Sciatic nerve (tissue), 1 donor: ENCODE data around the gene RBBP7. TPM values are rescaled to one million over a fixed set of nuclear protein-coding genes. Genes with fewer than 3 reads are reported as not detected.

Experiments used
- total RNA-seq: library from RNA; stranded (reverse); fragmentation: NEBNext Ultra II Directional; extraction: Animal tissue kit (Norgen Biotek cat#: 25700); gene quantifications from one replicate; pipeline ENCODE4 v1.2.1, GENCODE V29; 2021
- donor health status: DM: no; HTN: no; CAD: no.

Gene RBBP7
- total RNA-seq, 1 donor from 2014 or later, result 93.8 TPM

Other genes with a start within 250 kb of the RBBP7 start
- gene S100G, start 220.2 kb downstream of the RBBP7 start, total RNA-seq, result not detected
- 17.0 TPM for gene CTPS2, start 157.7 kb downstream of the RBBP7 start, total RNA-seq
- 23.4 TPM for gene SYAP1, start 150.8 kb downstream of the RBBP7 start, total RNA-seq
- gene TXLNG, start 83.9 kb downstream of the RBBP7 start, total RNA-seq, result 17.3 TPM
- gene REPS2, start 76.3 kb upstream of the RBBP7 start, total RNA-seq, result 5.9 TPM